Medulla oblongata (tissue), 1 donor: ENCODE data around the gene FAM222A.

Source experiments
- DNase-seq: peaks from one replicate; pipeline ENCODE4 v3.0.0-alpha.2; 2015; ENCODE audit errors: extremely low spot score

FAM222A gene

GRCh38 chr12:109737126-109737525 lies 23.5 kb downstream of the FAM222A start:
- no peak for DNase-seq

GRCh38 chr12:109737631-109738030 lies 24.0 kb downstream of the FAM222A start:
- DNase-seq = no peak

GRCh38 chr12:109738209-109738608 lies 24.6 kb downstream of the FAM222A start:
- no peak for DNase-seq

- DNase-seq = no peak
Measured at GRCh38 chr12:109738878-109739665, 25.4 kb downstream of the FAM222A start.

GRCh38 chr12:109739747-109740693 lies 26.4 kb downstream of the FAM222A start:
- DNase-seq = no peak

GRCh38 chr12:109740694-109741245 lies 27.1 kb downstream of the FAM222A start:
- DNase-seq = no peak

GRCh38 chr12:109741286-109741969 lies 27.8 kb downstream of the FAM222A start:
- DNase-seq = no peak

GRCh38 chr12:109741970-109742703 lies 28.5 kb downstream of the FAM222A start:
- DNase-seq = no peak

- no peak for DNase-seq
Measured at GRCh38 chr12:109743076-109743910, 29.7 kb downstream of the FAM222A start.

GRCh38 chr12:109744026-109744425 lies 30.4 kb downstream of the FAM222A start:
- DNase-seq = no peak

- DNase-seq = no peak
Measured at GRCh38 chr12:109744986-109745942, 31.6 kb downstream of the FAM222A start.

- no peak for DNase-seq
Measured at GRCh38 chr12:109752117-109753053, 38.8 kb downstream of the FAM222A start.

GRCh38 chr12:109753054-109753401 lies 39.4 kb downstream of the FAM222A start:
- no peak for DNase-seq

- DNase-seq = no peak
Measured at GRCh38 chr12:109753959-109754358, 40.3 kb downstream of the FAM222A start.

- no peak for DNase-seq
Measured at GRCh38 chr12:109756457-109756856, 42.8 kb downstream of the FAM222A start.

- DNase-seq = no peak
Measured at GRCh38 chr12:109757671-109758265, 44.1 kb downstream of the FAM222A start.
